Stimulated activated CD4-positive, alpha-beta T cell treated with anti-CD3 and anti-CD28 coated beads, TNF-alpha, amount 100 ng/mL, for 1 hour (primary cell): ENCODE data around the gene ABR.
"Not testable (repeated sequence)": the region's sequence is repeated elsewhere in the genome, so short reads cannot be mapped to it uniquely, and the experiment has no call there.

ENCODE experiments used
- DNase-seq, 3 donors: peaks; one replicate each; pipeline ENCODE4 v3.0.0-alpha.2; 2020; ENCODE audit warnings: low read depth in 3 of 3, low spot score in 1 of 3

The ABR gene

GRCh38 chr17:1073963-1074625 lies 105.7 kb downstream of the ABR start:
- not testable (repeated sequence) for DNase-seq

GRCh38 chr17:1073241-1073962 lies 106.4 kb downstream of the ABR start:
- no peak for DNase-seq

GRCh38 chr17:1072551-1072961 lies 107.2 kb downstream of the ABR start:
- DNase-seq: no peak

GRCh38 chr17:1071103-1071825 lies 108.5 kb downstream of the ABR start:
- DNase-seq: no peak

- no peak for DNase-seq
Observed at GRCh38 chr17:1070411-1070810, 109.4 kb downstream of the ABR start.

GRCh38 chr17:1069847-1070246 lies 109.9 kb downstream of the ABR start:
- DNase-seq: no peak

GRCh38 chr17:1068356-1068755 lies 111.4 kb downstream of the ABR start:
- no peak for DNase-seq

GRCh38 chr17:1067282-1067956 lies 112.4 kb downstream of the ABR start:
- no peak for DNase-seq

GRCh38 chr17:1065416-1065815 lies 114.4 kb downstream of the ABR start:
- not testable (repeated sequence) for DNase-seq

GRCh38 chr17:1060991-1061390 lies 118.8 kb downstream of the ABR start:
- no peak for DNase-seq

GRCh38 chr17:1059131-1059795 lies 120.5 kb downstream of the ABR start:
- DNase-seq: no peak

- peak in 1 of 3 donors; percentile 35 for DNase-seq
Observed at GRCh38 chr17:1058423-1059130, 121.2 kb downstream of the ABR start.

GRCh38 chr17:1056761-1057160 lies 123.0 kb downstream of the ABR start:
- DNase-seq: no peak

GRCh38 chr17:1055751-1056645 lies 123.8 kb downstream of the ABR start:
- peak in 1 of 3 donors; percentile 16 for DNase-seq

GRCh38 chr17:1055231-1055630 lies 124.5 kb downstream of the ABR start:
- no peak for DNase-seq

GRCh38 chr17:1054656-1055055 lies 125.1 kb downstream of the ABR start:
- no peak for DNase-seq

GRCh38 chr17:1053661-1054360 lies 126.0 kb downstream of the ABR start:
- no peak for DNase-seq

- no peak for DNase-seq
Observed at GRCh38 chr17:1050996-1051925, 128.5 kb downstream of the ABR start.
